ENCODE measurements around the gene KCNH4. TPM values are rescaled to one million over a fixed set of nuclear protein-coding genes. Genes with fewer than 3 reads are reported as not detected.
A peak's percentile ranks its signal among the peaks of the same experiment; 100 is the strongest.

KCNH4 gene
- polyA plus RNA-seq, 3 donors: 0.05 TPM; not detected in 2

DNA sequence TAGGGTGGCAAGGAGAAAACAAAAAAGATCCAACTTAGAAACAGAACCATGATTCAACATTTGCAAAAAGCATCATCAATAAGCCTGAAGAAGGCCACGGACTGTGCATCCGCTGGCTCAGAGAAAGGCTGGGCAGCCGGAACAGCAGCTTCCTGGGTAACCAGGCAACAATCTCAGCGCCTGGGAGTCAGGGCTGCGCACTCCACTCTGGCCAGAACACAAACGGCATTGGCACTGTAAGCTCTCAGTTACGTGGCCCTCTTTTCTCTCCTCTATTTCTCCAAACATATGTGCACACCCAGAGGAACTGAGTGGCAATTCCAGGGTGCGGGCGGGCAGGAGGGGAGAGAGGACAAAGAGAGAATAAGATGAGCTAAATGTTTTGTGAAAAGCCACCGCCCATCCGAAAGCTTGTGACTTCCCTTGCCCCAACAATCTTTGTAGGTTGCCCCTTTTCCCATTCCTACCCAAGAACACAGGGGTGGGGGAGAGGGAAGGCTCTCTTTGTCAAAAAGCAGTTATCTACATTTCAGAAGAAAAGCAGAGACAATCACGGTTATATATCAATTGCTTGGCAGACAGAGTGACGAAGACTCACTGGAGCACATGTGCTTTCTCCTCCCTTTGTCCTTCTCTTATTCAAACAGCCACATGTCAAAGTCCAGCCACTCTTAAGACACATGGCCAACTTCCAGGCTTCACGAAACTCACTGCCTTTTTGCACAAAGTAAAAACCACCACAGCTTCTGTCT, 19.9 kb upstream of the KCNH4 start:
- H3K36me3 Mint-ChIP-seq: peaks cover 52 to 64% of the 10 kb centered on the region in 2 donors
- TF ChIP-seq, protein P1, sequence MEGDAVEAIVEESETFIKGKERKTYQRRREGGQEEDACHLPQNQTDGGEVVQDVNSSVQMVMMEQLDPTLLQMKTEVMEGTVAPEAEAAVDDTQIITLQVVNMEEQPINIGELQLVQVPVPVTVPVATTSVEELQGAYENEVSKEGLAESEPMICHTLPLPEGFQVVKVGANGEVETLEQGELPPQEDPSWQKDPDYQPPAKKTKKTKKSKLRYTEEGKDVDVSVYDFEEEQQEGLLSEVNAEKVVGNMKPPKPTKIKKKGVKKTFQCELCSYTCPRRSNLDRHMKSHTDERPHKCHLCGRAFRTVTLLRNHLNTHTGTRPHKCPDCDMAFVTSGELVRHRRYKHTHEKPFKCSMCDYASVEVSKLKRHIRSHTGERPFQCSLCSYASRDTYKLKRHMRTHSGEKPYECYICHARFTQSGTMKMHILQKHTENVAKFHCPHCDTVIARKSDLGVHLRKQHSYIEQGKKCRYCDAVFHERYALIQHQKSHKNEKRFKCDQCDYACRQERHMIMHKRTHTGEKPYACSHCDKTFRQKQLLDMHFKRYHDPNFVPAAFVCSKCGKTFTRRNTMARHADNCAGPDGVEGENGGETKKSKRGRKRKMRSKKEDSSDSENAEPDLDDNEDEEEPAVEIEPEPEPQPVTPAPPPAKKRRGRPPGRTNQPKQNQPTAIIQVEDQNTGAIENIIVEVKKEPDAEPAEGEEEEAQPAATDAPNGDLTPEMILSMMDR (IDR thresholded peaks at IDR 0.05): no peak

DNA sequence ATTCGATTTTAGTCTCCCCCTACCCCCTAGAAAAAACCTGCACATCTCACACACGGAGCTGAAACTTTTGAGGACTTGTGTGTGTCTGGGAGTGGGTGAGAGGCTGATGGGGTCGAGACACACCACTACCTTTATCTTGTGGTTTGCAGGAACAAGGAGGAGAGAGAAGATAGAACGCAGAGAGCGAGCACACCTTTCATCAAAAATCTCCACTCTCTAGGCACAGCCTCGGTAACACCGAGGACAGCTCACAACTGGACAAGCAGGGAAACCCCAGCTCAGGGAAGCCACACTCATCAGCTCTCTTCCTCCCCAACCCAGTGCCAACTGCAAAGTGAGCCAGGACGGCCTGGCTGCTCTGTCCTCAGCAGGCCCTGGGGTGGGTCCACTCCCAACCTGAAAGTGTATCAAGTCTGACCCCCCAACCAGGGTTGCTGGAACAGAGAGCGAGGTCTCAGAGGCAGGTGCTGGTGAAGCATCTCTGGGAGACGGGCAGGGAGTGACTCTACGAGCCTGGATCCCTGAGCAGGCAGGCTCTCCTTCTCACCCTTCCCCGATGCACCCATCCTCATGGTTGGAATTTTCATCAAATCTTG, 18.6 kb upstream of the KCNH4 start:
- Mint-ChIP-seq H3K27me3 (ENCODE audit: low read depth in 3 of 3) (peaks cover 0 to 4% (median 0%) of the 10 kb centered on the region in 3 donors), H3K36me3 (peaks cover 41 to 51% of the 10 kb centered on the region in 2 donors), H3K4me3 (no peak overlapping the region), H3K9me3 (no peaks in the 10 kb centered on the region), H3K27ac (peak overlapping the region; percentile 92 to 99 (median 93)), H3K4me1 (peaks cover 18% of the 10 kb centered on the region)
- Histone ChIP-seq H2AFZ (ENCODE audit: insufficient read depth, low read depth, low read length, poor library complexity, severe bottlenecking) (peak overlapping the region; percentile 50), H3K27ac (ENCODE audit: low read depth in 1 of 2, low read length in 2 of 2) (peak overlapping the region; percentile 90 to 93), H3K4me2 (replicated peaks; ENCODE audit: extremely low read depth, low read length, poor library complexity, severe bottlenecking) (no peak overlapping the region), H3K36me3 (replicated peaks in 1 of 2; ENCODE audit: control insufficient read depth in 1 of 2, insufficient read depth in 2 of 2, low read length in 2 of 2) (peaks cover 43 to 49% of the 10 kb centered on the region in 2 donors), H4K20me1 (ENCODE audit: insufficient read depth, low read length) (no peaks in the 10 kb centered on the region), H3K4me1 (ENCODE audit: control insufficient read depth in 1 of 2, insufficient read depth in 2 of 2, low read length in 2 of 2) (peaks cover 21 to 26% of the 10 kb centered on the region in 2 donors), H3K4me3 (replicated peaks in 1 of 3; ENCODE audit: low read depth in 2 of 3, low read length in 3 of 3) (no peak overlapping the region), H3K9me3 (replicated peaks in 1 of 2; ENCODE audit: control insufficient read depth in 1 of 2, insufficient read depth in 1 of 2, low read length in 2 of 2) (no peaks in the 10 kb centered on the region), H3K79me2 (ENCODE audit: insufficient read depth, low read length) (no peaks in the 10 kb centered on the region), H3K9ac (ENCODE audit: insufficient read depth, low read length, poor library complexity, severe bottlenecking) (peak overlapping the region; percentile 54), H3K27me3 (ENCODE audit: control insufficient read depth in 2 of 2, insufficient read depth in 2 of 2, low read length in 2 of 2) (no peaks in the 10 kb centered on the region)
- TF ChIP-seq, protein P1 (IDR thresholded peaks at IDR 0.05): no peak
- DNase-seq: peak in 1 of 3 donors; percentile 54
- WGBS (ENCODE audit: insufficient coverage): 63% methylated on average over 3 of the region's 12 CpGs
- intact Hi-C loops (cut with micrococcal nuclease): no loop called here

More for the DNA sequence above, 19.9 kb upstream of the KCNH4 start:
- WGBS (ENCODE audit: insufficient coverage): 87% methylated on average over 6 of the region's 14 CpGs
- peak overlapping the region in 4 of 7 donors; percentile 4 to 75 (median 52) for H3K27ac Mint-ChIP-seq
- H3K79me2 ChIP-seq (ENCODE audit: insufficient read depth, low read length): no peaks in the 10 kb centered on the region
- intact Hi-C loops (cut with micrococcal nuclease): no loop called here
- no peaks in the 10 kb centered on the region for H3K27me3 ChIP-seq (ENCODE audit: control insufficient read depth in 2 of 2, insufficient read depth in 2 of 2, low read length in 2 of 2)
- peaks cover 46 to 63% of the 10 kb centered on the region in 2 donors for H3K36me3 ChIP-seq (replicated peaks in 1 of 2; ENCODE audit: control insufficient read depth in 1 of 2, insufficient read depth in 2 of 2, low read length in 2 of 2)
- no peak for DNase-seq
- H4K20me1 ChIP-seq (ENCODE audit: insufficient read depth, low read length): no peaks in the 10 kb centered on the region
- peak overlapping the region in 1 of 2 donors; percentile 93 for H3K27ac ChIP-seq (ENCODE audit: low read depth in 1 of 2, low read length in 2 of 2)
- peaks cover 17% of the 10 kb centered on the region for H3K4me1 Mint-ChIP-seq
- H3K9me3 ChIP-seq (replicated peaks in 1 of 2; ENCODE audit: control insufficient read depth in 1 of 2, insufficient read depth in 1 of 2, low read length in 2 of 2): no peaks in the 10 kb centered on the region
- H3K9ac ChIP-seq (ENCODE audit: insufficient read depth, low read length, poor library complexity, severe bottlenecking): no peak overlapping the region
- no peak overlapping the region for H3K4me3 Mint-ChIP-seq
- no peaks in the 10 kb centered on the region for H3K9me3 Mint-ChIP-seq
- H3K4me2 ChIP-seq (replicated peaks; ENCODE audit: extremely low read depth, low read length, poor library complexity, severe bottlenecking): no peak overlapping the region
- H2AFZ ChIP-seq (ENCODE audit: insufficient read depth, low read depth, low read length, poor library complexity, severe bottlenecking): no peak overlapping the region
- peaks cover 0 to 4% (median 0%) of the 10 kb centered on the region in 3 donors for H3K27me3 Mint-ChIP-seq (ENCODE audit: low read depth in 3 of 3)
- H3K4me3 ChIP-seq (replicated peaks in 1 of 3; ENCODE audit: low read depth in 2 of 3, low read length in 3 of 3): no peak overlapping the region
- H3K4me1 ChIP-seq (ENCODE audit: control insufficient read depth in 1 of 2, insufficient read depth in 2 of 2, low read length in 2 of 2): peaks cover 19 to 23% of the 10 kb centered on the region in 2 donors

All from CD14-positive monocyte (primary cell).